ENCODE data around the gene FITM2. TPM values are rescaled to one million over a fixed set of nuclear protein-coding genes. Genes with fewer than 3 reads are reported as not detected.

The FITM2 gene
- total and polyA plus RNA-seq, 2 donors (not counting 3 experiments of a cell fraction or from before 2014, with no cell fraction given) = 4.4 to 7.7 TPM

- Histone ChIP-seq H3K79me2 (ENCODE audit: control insufficient read depth, insufficient read depth, low read length) (no peaks in the 10 kb centered on the region), H3K4me2 (ENCODE audit: insufficient read depth, low read length) (no peak overlapping the region), H3K36me3 (ENCODE audit: control insufficient read depth in 2 of 2, extremely low read depth in 1 of 2, insufficient read depth in 2 of 2, low read length in 2 of 2) (no peaks in the 10 kb centered on the region), H3K27ac (ENCODE audit: insufficient read depth, low read depth, low read length) (no peak overlapping the region), H3K4me3 (replicated peaks in 1 of 3; ENCODE audit: insufficient read depth in 1 of 3, low read depth in 1 of 3, low read length in 3 of 3) (no peak overlapping the region), H3K9ac (replicated peaks; ENCODE audit: extremely low read depth, insufficient read depth, low read length) (no peak overlapping the region), H3K27me3 (ENCODE audit: control insufficient read depth in 2 of 2, insufficient read depth in 2 of 2, low read length in 2 of 2) (no peaks in the 10 kb centered on the region), H2AFZ (ENCODE audit: low read depth, low read length) (no peak overlapping the region), H4K20me1 (replicated peaks; ENCODE audit: control insufficient read depth, extremely low read depth, insufficient read depth, low read length) (no peaks in the 10 kb centered on the region), H3K9me1 (replicated peaks; ENCODE audit: control insufficient read depth, extremely low read depth, insufficient read depth, low read length) (no peaks in the 10 kb centered on the region), H3K4me1 (ENCODE audit: control insufficient read depth, extremely low read depth, insufficient read depth, low read length) (no peaks in the 10 kb centered on the region), H3K9me3 (replicated peaks; ENCODE audit: control insufficient read depth, insufficient read depth, low read length) (no peaks in the 10 kb centered on the region)
- FAIRE-seq (no peak), DNase-seq (ENCODE audit: low read depth, low spot score) (no peak)
- no peak for TF ChIP-seq MYC (IDR thresholded peaks at IDR 0.05; ENCODE audit: low read depth, low read length)
- no peak for TF ChIP-seq JUN (IDR thresholded peaks at IDR 0.05; ENCODE audit: borderline replicate concordance, insufficient read depth, insufficient read length, low read depth)
- no peak for TF ChIP-seq POLR2A (IDR thresholded peaks at IDR 0.05; ENCODE audit: low read depth, low read length)
- TF ChIP-seq CTCF (IDR thresholded peaks at IDR 0.05; ENCODE audit: extremely low read depth in 1 of 2, insufficient read depth in 1 of 2, low read depth in 1 of 2, low read length in 2 of 2) = no peak
- no peak for TF ChIP-seq EZH2 (IDR thresholded peaks at IDR 0.05; ENCODE audit: borderline replicate concordance, low read depth, low read length, severe bottlenecking)
- TF ChIP-seq MAX (IDR thresholded peaks at IDR 0.05; ENCODE audit: insufficient read depth, insufficient read length) = no peak
- TF ChIP-seq GATA2 (IDR thresholded peaks at IDR 0.05; ENCODE audit: insufficient read depth, insufficient read length, low read depth, low read length) = no peak
- TF ChIP-seq FOS (IDR thresholded peaks at IDR 0.05; ENCODE audit: borderline replicate concordance, insufficient read depth, low read length) = no peak
- no peak for TF ChIP-seq POLR2AphosphoS5 (IDR thresholded peaks at IDR 0.05; ENCODE audit: insufficient read depth, low read depth, low read length)
- dilution Hi-C loops (cut with MboI; ENCODE audit: extremely low pct_ligation_motif_present, low sequenced_read_pairs) = no loop called here
- ChIA-PET CTCF (no interaction called here), POLR2A (no interaction called here)
- BruUV-seq (replicated peaks) = no TSS peak
- intact Hi-C loops (cut with micrococcal nuclease) = no loop called here
Observed at GRCh38 chr20:44280387-44280786, 30.6 kb downstream of the FITM2 start.
